Upper lobe of left lung (tissue), 6 donors: Measurements from ENCODE around the gene SELPLG. TPM values are rescaled to one million over a fixed set of nuclear protein-coding genes. Genes with fewer than 3 reads are reported as not detected.

Experiments
- ATAC-seq, 2 donors: fragments of 200-7000 bp; cut with Tn5 transposase; one replicate each; pipeline ENCODE4 v1.9.1; 2022; ENCODE audit warnings: mild to moderate bottlenecking in 2 of 2, moderate library complexity in 2 of 2; ENCODE audit not compliant: low FRiP score in 2 of 2
- DNase-seq, 2 donors: peaks; one replicate each; pipeline ENCODE4 v3.0.0-alpha.2; 2019 to 2020
- H3K27ac ChIP-seq, 4 donors: fragments of 200-600 bp; sonication (generic); one replicate each; pipeline ENCODE4 v1.5.1; 2016 to 2019
- H3K27me3 ChIP-seq, 4 donors: fragments of 200-600 bp; sonication (generic); one replicate each; pipeline ENCODE4 v1.5.1; 2017 to 2019
- H3K36me3 ChIP-seq, 4 donors: fragments of 200-600 bp; sonication (generic); one replicate each; pipeline ENCODE4 v1.5.1; 2016 to 2019
- H3K4me1 ChIP-seq, 4 donors: fragments of 200-600 bp; sonication (generic); one replicate each; pipeline ENCODE4 v1.5.1; 2018 to 2019
- H3K4me3 ChIP-seq, 4 donors: fragments of 200-600 bp; sonication (generic); one replicate each; pipeline ENCODE4 v1.5.1; 2017 to 2019; ENCODE audit warnings: mild to moderate bottlenecking in 2 of 4, moderate library complexity in 1 of 4
- H3K9me3 ChIP-seq, 4 donors: fragments of 200-600 bp; sonication (generic); one replicate each; pipeline ENCODE4 v1.5.1; 2018 to 2019
- CTCF ChIP-seq, 6 experiments: fragments of 450-650 bp in 4 of 6; fragments of 200-600 bp in 2 of 6; sonication (generic) in 2 of 6; IDR thresholded peaks; one replicate each; pipeline ENCODE4 v1.5.1; 2016 to 2019; ENCODE audit warnings: antibody characterized with exemption in 6 of 6
- EP300 ChIP-seq, 4 donors: sonication (generic); formaldehyde crosslinking; IDR thresholded peaks; one replicate each; pipeline ENCODE4 v1.5.1; 2017; ENCODE audit warnings: antibody characterized with exemption in 4 of 4, control low read depth in 2 of 4
- POLR2A ChIP-seq, 4 donors: fragments of 450-650 bp; IDR thresholded peaks; one replicate each; pipeline ENCODE4 v1.5.1; 2016 to 2017; ENCODE audit warnings: antibody characterized with exemption in 4 of 4, mild to moderate bottlenecking in 2 of 4
- POLR2AphosphoS5 ChIP-seq, 2 donors: sonication (generic); formaldehyde crosslinking; IDR thresholded peaks; one replicate each; pipeline ENCODE4 v1.5.1; 2017; ENCODE audit warnings: antibody characterized with exemption in 2 of 2
- WGBS, 2 donors: methylation state at CpG; one replicate each; pipeline ENCODE4 v1.1.5; 2017 to 2018; 5-methylcytosine and 5-hydroxymethylcytosine counted together
- total RNA-seq, 6 donors: library from RNA; depleted of rRNA in 4 of 6; stranded (reverse); fragments of >200 nt in 4 of 6; gene quantifications; one replicate each; pipeline versions ENCODE4 v1.1.0 to v1.2.1, GENCODE V29; 2016 to 2021
- donor health status: DM: no; HTN: no; CAD: no; lungs with moderate emphysema.
- donor health status: DM: no; HTN: yes; CAD: no; lungs with severe emphysema.

The SELPLG gene
- total RNA-seq, 6 donors from 2014 or later, result 25.2 to 71.4 (median 42.5) TPM

GRCh38 chr12:108643941-108644810 lies 10.5 kb upstream of the SELPLG start:
- H3K9me3 ChIP-seq, result no peaks in the 10 kb centered on the region
- TF ChIP-seq POLR2A (IDR thresholded peaks at IDR 0.05) (no peak), POLR2AphosphoS5 (IDR thresholded peaks at IDR 0.05) (peak; percentile 63 to 81), EP300 (IDR thresholded peaks at IDR 0.05) (peak in 2 of 4 donors; percentile 75 to 90), CTCF (IDR thresholded peaks at IDR 0.05) (no peak)
- peak in 1 of 2 donors; percentile 89 for DNase-seq
- peaks cover 0 to 33% (median 12%) of the 10 kb centered on the region in 4 donors for H3K36me3 ChIP-seq
- no peak overlapping the region for H3K4me3 ChIP-seq
- peak; percentile 75 to 83 for ATAC-seq
- peaks cover 59 to 69% (median 64%) of the 10 kb centered on the region in 4 donors for H3K4me1 ChIP-seq
- H3K27me3 ChIP-seq, result no peaks in the 10 kb centered on the region
- peak overlapping the region; percentile 70 to 87 (median 80) for H3K27ac ChIP-seq
- 33 to 39% methylated on average over 16 to 18 of the region's 18 CpGs for WGBS, 2 donors

- TF ChIP-seq CTCF (IDR thresholded peaks at IDR 0.05) (no peak), POLR2A (IDR thresholded peaks at IDR 0.05) (no peak), POLR2AphosphoS5 (IDR thresholded peaks at IDR 0.05) (peak in 1 of 2 donors; percentile 9)
- Histone ChIP-seq H3K27ac (peak overlapping the region; percentile 70 to 87 (median 80)), H3K27me3 (no peaks in the 10 kb centered on the region), H3K4me3 (no peak overlapping the region), H3K4me1 (peaks cover 64 to 80% (median 69%) of the 10 kb centered on the region in 4 donors), H3K9me3 (no peaks in the 10 kb centered on the region), H3K36me3 (peaks cover 0 to 22% (median 4%) of the 10 kb centered on the region in 4 donors)
- DNase-seq (no peak), ATAC-seq (peak in 1 of 2 donors; percentile 4)
- 100% methylated on average over 1 of the region's 1 CpG for WGBS, 2 donors
These were observed 9.4 kb upstream of the SELPLG start for GRCh38 chr12:108642899-108643654.

- Histone ChIP-seq H3K36me3 (peaks cover 0 to 15% (median 0%) of the 10 kb centered on the region in 4 donors), H3K9me3 (no peaks in the 10 kb centered on the region), H3K27me3 (no peaks in the 10 kb centered on the region), H3K4me1 (peaks cover 65 to 81% (median 69%) of the 10 kb centered on the region in 4 donors), H3K27ac (peak overlapping the region; percentile 37 to 87 (median 54)), H3K4me3 (no peak overlapping the region)
- 86% methylated on average over 14 to 16 of the region's 16 CpGs for WGBS, 2 donors
- TF ChIP-seq POLR2AphosphoS5 (IDR thresholded peaks at IDR 0.05) (no peak), EP300 (IDR thresholded peaks at IDR 0.05) (no peak), POLR2A (IDR thresholded peaks at IDR 0.05) (no peak), CTCF (IDR thresholded peaks at IDR 0.05) (no peak)
- no peak for ATAC-seq
- DNase-seq, result no peak
These were observed 8.7 kb upstream of the SELPLG start for GRCh38 chr12:108642269-108642870.

- Histone ChIP-seq H3K36me3 (peaks cover 0 to 12% (median 0%) of the 10 kb centered on the region in 4 donors), H3K9me3 (no peaks in the 10 kb centered on the region), H3K4me3 (no peak overlapping the region), H3K27me3 (no peaks in the 10 kb centered on the region), H3K27ac (peak overlapping the region; percentile 37 to 65 (median 54)), H3K4me1 (peaks cover 61 to 79% (median 71%) of the 10 kb centered on the region in 4 donors)
- no peak for TF ChIP-seq CTCF (IDR thresholded peaks at IDR 0.05)
- no peak for TF ChIP-seq POLR2A (IDR thresholded peaks at IDR 0.05)
- TF ChIP-seq EP300 (IDR thresholded peaks at IDR 0.05), result no peak
- no peak for TF ChIP-seq POLR2AphosphoS5 (IDR thresholded peaks at IDR 0.05)
- 49 to 50% methylated on average over 9 of the region's 9 CpGs for WGBS, 2 donors
- no peak for ATAC-seq
- no peak for DNase-seq
These were observed 8.0 kb upstream of the SELPLG start for GRCh38 chr12:108641446-108642268.
